GM21360 (cell line): Measurements from ENCODE around the gene SGPL1.
"Not testable (repeated sequence)": the region's sequence is repeated elsewhere in the genome, so short reads cannot be mapped to it uniquely, and the experiment has no call there.

Experiments used
- ATAC-seq: cut with Tn5 transposase; IDR thresholded peaks from one replicate; pipeline ENCODE4 v1.9.1; 2021; ENCODE audit warnings: mild to moderate bottlenecking, moderate library complexity; ENCODE audit not compliant: unreplicated experiment

Gene SGPL1

DNA sequence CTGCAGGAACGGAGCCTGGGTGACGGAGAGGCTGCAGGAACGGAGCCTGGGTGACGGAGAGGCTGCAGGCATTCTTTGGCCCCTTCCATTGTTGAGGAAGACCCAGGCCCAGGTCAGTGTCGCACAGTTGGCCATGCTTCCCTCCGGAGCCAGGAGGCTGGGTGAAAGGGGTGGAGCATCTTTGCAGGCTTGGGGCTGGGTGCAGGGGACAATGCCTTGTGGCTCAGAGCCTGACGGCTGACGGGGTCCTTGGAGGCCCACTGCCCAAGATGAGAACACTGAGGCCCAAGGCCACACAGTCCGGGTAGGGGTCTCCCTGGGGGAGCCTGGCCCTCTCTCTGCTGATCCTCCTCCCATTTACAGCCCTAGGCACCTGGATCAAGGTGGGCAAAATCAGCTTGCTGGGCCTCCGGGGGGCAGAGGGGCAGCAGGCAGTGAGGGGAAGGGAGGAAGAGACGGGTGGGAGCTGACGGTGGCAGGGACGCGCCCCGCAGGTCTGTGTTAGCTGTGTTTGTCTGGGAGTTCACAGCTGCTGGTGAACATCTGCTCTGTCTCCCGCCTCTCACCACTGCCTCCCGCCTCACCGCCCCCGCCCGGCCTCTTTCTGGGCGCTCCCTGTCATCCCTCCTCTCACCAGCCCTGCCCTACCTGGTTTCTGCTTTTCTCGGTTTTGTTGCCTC, 103.2 kb downstream of the SGPL1 start:
- ATAC-seq: no peak

- not testable (repeated sequence) for ATAC-seq
Measured at GRCh38 chr10:70919906-70920305, 104.2 kb downstream of the SGPL1 start.

DNA sequence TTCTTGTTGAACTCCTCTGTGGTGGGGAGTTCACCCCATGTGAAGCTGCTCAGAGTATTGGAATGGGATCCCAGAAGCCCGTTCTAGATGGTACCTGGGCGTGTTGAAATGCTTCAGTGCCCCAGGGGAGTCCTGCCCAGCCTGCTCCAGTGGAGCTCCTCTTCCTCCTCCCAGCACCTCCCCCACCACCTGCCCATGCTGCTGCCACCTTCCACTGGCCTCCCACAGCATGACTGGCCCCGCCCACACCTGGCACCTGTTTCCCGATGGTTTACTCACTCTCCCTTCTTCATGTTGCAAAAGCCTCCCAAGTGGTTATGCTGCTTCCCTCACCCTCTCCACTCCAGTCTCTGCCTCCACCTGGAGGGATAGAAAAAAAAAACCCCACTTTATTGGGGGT, 104.8 kb downstream of the SGPL1 start:
- ATAC-seq: no peak

DNA sequence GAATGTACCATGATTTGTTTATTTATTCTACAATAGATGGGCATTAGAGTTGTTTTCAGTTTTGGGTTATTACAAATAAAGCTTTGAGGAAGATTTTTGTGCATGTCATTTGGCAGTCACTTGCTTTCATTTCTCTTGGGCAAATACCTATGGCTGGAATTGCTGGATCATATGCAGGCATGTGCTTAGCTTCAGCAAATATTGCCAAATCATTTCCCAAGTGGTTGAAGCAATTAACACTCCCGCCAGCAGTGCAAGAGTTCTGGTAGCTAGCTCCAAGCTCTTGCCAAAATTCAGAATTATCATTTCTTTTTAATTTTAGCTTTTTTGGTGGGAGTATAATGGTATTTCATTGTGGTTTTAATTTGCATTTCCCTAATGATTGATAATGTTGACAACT, 105.5 kb downstream of the SGPL1 start:
- no peak for ATAC-seq

DNA sequence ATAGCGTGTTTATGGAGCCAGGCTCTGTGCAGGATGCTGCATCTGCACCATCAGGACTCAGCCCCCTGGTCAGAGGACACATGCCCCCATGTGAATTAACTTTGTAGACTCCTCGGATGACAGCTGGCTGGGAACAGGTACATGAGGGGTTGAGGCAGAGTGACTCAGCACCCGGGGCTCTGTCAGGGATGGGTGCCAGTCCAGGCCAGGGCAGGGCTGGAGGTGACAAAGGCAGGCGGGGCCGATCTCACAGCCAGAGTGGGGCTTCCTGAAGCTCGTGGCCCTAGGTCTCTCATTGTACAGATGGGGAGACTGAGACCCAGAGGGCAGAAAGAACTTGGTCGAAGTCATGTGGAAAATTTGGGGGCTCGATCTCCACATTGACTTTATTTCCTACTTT, 107.9 kb downstream of the SGPL1 start:
- ATAC-seq: no peak

- ATAC-seq: no peak
Measured at GRCh38 chr10:70925377-70926225, 109.9 kb downstream of the SGPL1 start.

DNA sequence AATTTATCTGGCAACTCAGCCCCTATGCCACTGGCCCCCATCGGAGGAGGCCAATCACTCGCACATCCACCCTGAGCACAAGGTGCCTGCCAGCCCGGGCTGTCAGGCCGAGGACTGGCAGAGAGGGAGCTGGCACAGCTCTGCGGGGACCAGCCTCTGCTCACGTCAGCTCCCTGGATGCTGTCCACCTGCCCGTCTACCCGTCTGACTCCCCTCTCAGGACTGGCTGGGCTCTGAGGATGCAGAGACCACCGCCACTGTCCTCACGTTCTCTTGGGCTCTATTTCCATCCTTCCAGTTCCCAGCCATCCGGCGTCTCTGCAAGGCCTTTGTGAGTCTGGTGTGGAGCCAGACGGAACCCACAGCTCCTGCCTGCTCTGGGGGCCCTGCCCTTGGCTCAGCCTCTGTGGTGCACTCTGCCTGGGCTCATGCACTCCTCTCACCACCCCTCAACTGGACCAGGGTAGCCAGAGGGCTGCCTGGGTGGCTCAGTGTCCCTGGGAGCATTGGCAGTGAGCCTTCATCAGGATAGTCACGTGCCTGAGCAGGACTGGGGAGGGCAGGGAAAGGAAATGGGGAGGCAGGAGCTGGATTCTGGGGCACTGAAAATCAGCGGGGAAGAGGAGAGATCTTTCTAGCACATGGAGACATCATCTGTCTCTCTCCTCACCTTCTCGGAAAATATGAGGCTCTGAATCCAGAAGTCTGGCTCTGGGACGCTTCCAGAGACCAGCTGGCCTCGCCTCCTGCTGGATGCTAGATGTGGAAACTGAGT, 110.7 kb downstream of the SGPL1 start:
- ATAC-seq: no peak

GRCh38 chr10:70927189-70927943, 111.6 kb downstream of the SGPL1 start:
- no peak for ATAC-seq

DNA sequence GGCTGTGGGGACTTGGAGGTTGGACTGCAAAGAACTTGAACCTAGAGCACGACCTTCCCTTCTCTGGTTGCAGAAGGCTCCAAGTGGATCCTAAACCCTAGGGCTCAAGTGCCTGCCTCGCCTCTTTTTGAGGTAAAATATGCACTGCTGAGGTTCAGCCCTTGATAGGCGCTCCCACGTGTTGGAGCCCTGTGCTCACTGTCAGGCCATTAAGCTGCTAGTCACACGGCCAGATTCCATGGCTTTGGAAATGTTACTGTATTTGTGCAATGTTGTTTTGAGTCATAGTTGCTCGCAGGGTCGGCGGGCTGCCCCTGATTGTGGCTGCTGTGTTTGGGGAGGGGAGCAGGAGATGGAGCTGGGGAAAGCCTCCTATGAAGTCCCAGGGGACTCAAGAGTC, 112.4 kb downstream of the SGPL1 start:
- ATAC-seq: no peak

DNA sequence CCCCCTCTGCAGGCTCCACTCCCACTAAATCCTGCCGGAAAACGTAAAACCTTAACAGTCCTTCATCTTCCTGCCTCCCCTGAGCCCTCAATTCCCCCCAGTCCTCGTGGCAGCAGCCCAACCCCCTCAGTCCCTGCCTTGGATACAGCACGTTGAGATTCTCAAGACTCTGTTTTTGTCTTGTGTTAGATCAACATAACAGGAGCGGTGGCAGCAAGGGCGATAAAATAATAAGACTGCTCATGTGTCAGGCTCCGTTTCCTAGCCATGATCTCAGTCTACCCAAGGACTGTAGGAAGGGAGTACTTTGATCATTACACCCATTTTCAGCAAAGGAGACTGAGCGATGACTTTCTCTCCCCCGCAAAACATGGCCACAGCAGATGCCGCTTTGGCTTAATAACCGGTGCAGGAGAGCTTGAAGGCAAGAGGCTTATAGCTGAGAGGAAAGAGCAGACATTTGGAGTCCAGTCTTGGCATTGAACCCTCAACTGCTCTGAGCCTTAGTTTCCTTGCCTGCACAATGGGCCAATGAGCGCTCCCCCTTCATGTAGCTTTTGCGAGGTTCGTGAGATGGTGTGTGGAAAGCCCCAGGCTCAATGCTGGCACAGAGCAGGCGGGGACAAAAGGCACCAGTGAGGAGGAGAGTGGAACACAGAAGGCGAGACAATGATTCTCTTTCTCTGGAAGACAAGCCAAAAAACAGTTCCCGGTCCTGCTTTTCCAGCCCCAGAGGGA, 114.7 kb downstream of the SGPL1 start:
- no peak for ATAC-seq
